HepG2 (cell line): ENCODE results near the gene AGAP1. TPM values are rescaled to one million over a fixed set of nuclear protein-coding genes. Genes with fewer than 3 reads are reported as not detected.

Experiments used
- ATAC-seq: fragments of 200-7000 bp; cut with Tn5 transposase; 3 replicates; pipeline ENCODE4 v1.9.1; 2020; ENCODE audit warnings: mild to moderate bottlenecking, moderate library complexity
- BruUV-seq: library from RNA; stranded (reverse); fragments of 400-500 nt; replicated peaks from 2 replicates; lab custom pipeline; 2021; lab: Mats Ljungman, UMichigan
- CTCF ChIA-PET: fragments of 300-600 bp; formaldehyde crosslinking; extraction: SDS; loops from one replicate; lab custom pipeline; 2021; ENCODE audit warnings: low total read pairs, inconsistent platforms, low intra/inter-chr PET ratio; lab: Yijun Ruan, JAX
- POLR2A ChIA-PET: fragments of 350-600 bp; sonication (Branson Sonifier 250); formaldehyde crosslinking; loops from one replicate; lab custom pipeline; 2020; ENCODE audit warnings: antibody characterized with exemption, inconsistent platforms; lab: Yijun Ruan, JAX
- DNase-seq: peaks from one replicate; pipeline ENCODE4 v3.0.0-alpha.2; 2015; ENCODE audit warnings: low spot score
- FAIRE-seq: peaks from 3 replicates; lab custom pipeline; 2011; peaks lifted over from hg19 to GRCh38; lab: Jason Lieb, UNC
- H2AFZ ChIP-seq: one replicate; pipeline ENCODE4 v1.6.1; 2011; ENCODE audit warnings: low read length, inconsistent platforms
- H3K27ac ChIP-seq: fragments of 300-600 bp; 3 replicates; pipeline ENCODE4 v1.8.0; 2011; ENCODE audit warnings: mixed run types, mild to moderate bottlenecking, mixed read lengths, low read length, inconsistent platforms; ENCODE audit not compliant: insufficient read depth; ENCODE audit errors: extremely low read length
- H3K27me3 ChIP-seq, 2 experiments: fragments of 200-600 bp in 1 of 2; 2 replicates in 1 of 2; 3 replicates in 1 of 2; pipeline versions ENCODE4 v1.6.0 to v1.8.0; 2011; ENCODE audit warnings: low read length in 2 of 2, mild to moderate bottlenecking in 2 of 2, moderate library complexity in 2 of 2, inconsistent platforms in 1 of 2; ENCODE audit not compliant: insufficient read depth in 2 of 2, control insufficient read depth in 1 of 2
- H3K36me3 ChIP-seq, 2 experiments: fragments of 200-600 bp in 1 of 2; replicated peaks in 1 of 2; 2 replicates in 1 of 2; 3 replicates in 1 of 2; pipeline versions ENCODE4 v1.5.1 to v1.8.0; 2011; ENCODE audit warnings: low read length in 2 of 2, inconsistent platforms in 1 of 2; ENCODE audit not compliant: insufficient read depth in 2 of 2, control insufficient read depth in 1 of 2
- H3K4me1 ChIP-seq: 2 replicates; pipeline ENCODE4 v1.5.1; 2012; ENCODE audit warnings: low read length, inconsistent platforms; ENCODE audit not compliant: insufficient read depth
- H3K4me2 ChIP-seq: 2 replicates; pipeline ENCODE4 v1.6.0; 2011; ENCODE audit warnings: low read depth, low read length, inconsistent platforms
- H3K4me3 ChIP-seq, 3 experiments: fragments of 200-600 bp in 1 of 3; sonication (generic), shearing (Covaris generic) in 1 of 3; replicated peaks in 1 of 3; 2 replicates each; pipeline ENCODE4 v1.5.1; 2011 to 2016; ENCODE audit warnings: low read length in 3 of 3, inconsistent platforms in 2 of 3, low read depth in 2 of 3, mild to moderate bottlenecking in 2 of 3, control low read depth in 1 of 3, mixed read lengths in 1 of 3; ENCODE audit not compliant: insufficient read depth in 1 of 3
- H3K79me2 ChIP-seq: one replicate; pipeline ENCODE4 v1.6.1; 2011; ENCODE audit warnings: low read length, inconsistent platforms; ENCODE audit not compliant: insufficient read depth
- H3K9ac ChIP-seq: 2 replicates; pipeline ENCODE4 v1.6.0; 2011; ENCODE audit warnings: mild to moderate bottlenecking, low read depth, low read length, inconsistent platforms; ENCODE audit not compliant: insufficient read depth
- H3K9me3 ChIP-seq: 2 replicates; pipeline ENCODE4 v1.5.1; 2012; ENCODE audit warnings: mild to moderate bottlenecking, low read length
- H4K20me1 ChIP-seq: 2 replicates; pipeline ENCODE4 v1.6.0; 2011; ENCODE audit warnings: inconsistent platforms, mild to moderate bottlenecking, low read length, moderate library complexity; ENCODE audit not compliant: insufficient read depth
- LCORL ChIP-seq, 2 experiments: fragments of 450-650 bp in 1 of 2; sonication (generic) in 1 of 2; formaldehyde crosslinking in 1 of 2; IDR thresholded peaks; 2 replicates each; pipeline versions ENCODE4 v1.5.0 to v1.6.1; 2017 to 2020; ENCODE audit warnings: antibody characterized with exemption in 1 of 2, missing genetic modification reagents in 1 of 2
- NPAS2 ChIP-seq: sonication (generic); formaldehyde crosslinking; IDR thresholded peaks from 2 replicates; pipeline ENCODE4 v1.8.0; 2022; ENCODE audit warnings: mild to moderate bottlenecking, missing genetic modification reagents, borderline replicate concordance
- NRL ChIP-seq: sonication (generic); formaldehyde crosslinking; IDR thresholded peaks from 2 replicates; pipeline ENCODE4 v1.5.0; 2020; ENCODE audit warnings: missing genetic modification reagents, mild to moderate bottlenecking, moderate library complexity, borderline replicate concordance
- RARA ChIP-seq: IDR thresholded peaks from 2 replicates; pipeline ENCODE4 v1.6.1; 2016; ENCODE audit warnings: missing genetic modification reagents, missing compliant biosample characterization
- ZBTB33 ChIP-seq: sonication (generic); formaldehyde crosslinking; IDR thresholded peaks from 2 replicates; pipeline ENCODE4 v1.4.0; 2020; ENCODE audit warnings: missing genetic modification reagents
- ZBTB42 ChIP-seq: sonication (generic); formaldehyde crosslinking; IDR thresholded peaks from 2 replicates; pipeline ENCODE4 v1.5.0; 2020; ENCODE audit warnings: mild to moderate bottlenecking, missing genetic modification reagents
- ZNF121 ChIP-seq: sonication (generic); formaldehyde crosslinking; IDR thresholded peaks from 2 replicates; pipeline ENCODE4 v1.5.0; 2020; ENCODE audit warnings: mild to moderate bottlenecking, missing genetic modification reagents
- ZNF3 ChIP-seq: IDR thresholded peaks from 2 replicates; pipeline ENCODE4 v1.7.0; 2017; ENCODE audit warnings: inconsistent platforms
- ZNF687 ChIP-seq: sonication (generic); formaldehyde crosslinking; IDR thresholded peaks from 2 replicates; pipeline ENCODE4 v1.5.1; 2020; ENCODE audit warnings: mild to moderate bottlenecking, missing genetic modification reagents, moderate library complexity
- ZNF704 ChIP-seq: sonication (generic); formaldehyde crosslinking; IDR thresholded peaks from 2 replicates; pipeline ENCODE4 v1.8.1; 2023; ENCODE audit warnings: mild to moderate bottlenecking, inconsistent platforms, moderate library complexity, missing genetic modification reagents, borderline replicate concordance
- ZNF720 ChIP-seq: sonication (generic); formaldehyde crosslinking; IDR thresholded peaks from 2 replicates; pipeline ENCODE4 v1.4.0; 2020; ENCODE audit warnings: missing genetic modification reagents
- WGBS: methylation state at CpG from one replicate; pipeline ENCODE4 v1.1.6; 2017; ENCODE audit warnings: low lambda C conversion rate; 5-methylcytosine and 5-hydroxymethylcytosine counted together
- in situ Hi-C: cut with HindIII; loops from 2 replicates; pipeline ENCODE4 v1.10.0; 2017; ENCODE audit warnings: low pct_unique_long_range_greater_than_20kb; ENCODE audit not compliant: extremely low pct_ligation_motif_present
- intact Hi-C: fragments of 100-400 bp; cut with micrococcal nuclease; formaldehyde crosslinking; loops from one replicate; pipeline ENCODE4 v1.10.0; 2022; ENCODE audit not compliant: unreplicated experiment
- polyA plus RNA-seq, 8 experiments: library from polyadenylated mRNA; depleted of rRNA in 3 of 8; stranded (reverse) in 7 of 8; unstranded in 1 of 8; fragments of >200 nt; fragmentation: Illumina TruSeq in 4 of 8; extraction: Trizol in 4 of 8; gene quantifications; 2 replicates each; pipeline versions ENCODE4 v1.2.1 to v1.2.3, GENCODE V29; 2011 to 2016; ENCODE audit warnings: low read depth in 4 of 8, missing spikeins in 1 of 8, mixed read lengths in 1 of 8; ENCODE audit not compliant: insufficient read depth in 1 of 8
- total RNA-seq, 5 experiments: library from RNA; depleted of rRNA; stranded (reverse); fragments of >200 nt; fragmentation: Illumina TruSeq; extraction: Trizol; gene quantifications; 2 replicates each; pipeline ENCODE4 v1.2.3, GENCODE V29; 2016; ENCODE audit warnings: low read depth in 1 of 5
- TF ChIP-seq, protein P1 (sequence below): sonication (generic); formaldehyde crosslinking; conservative IDR thresholded peaks from 2 replicates; pipeline ENCODE4 v1.8.0; 2022; ENCODE audit warnings: low read depth, missing genetic modification reagents

AGAP1 gene
- total and polyA plus RNA-seq, 2 of the 13 experiments (the other 11 are each of a cell fraction or from before 2014, with no cell fraction given): 21.2 to 32.7 TPM

GRCh38 chr2:236119003-236119402 is 625.2 kb downstream of the AGAP1 start (continued):
- no peak for TF ChIP-seq ZNF704
- TF ChIP-seq, all 625 proteins: peak for 0

DNA sequence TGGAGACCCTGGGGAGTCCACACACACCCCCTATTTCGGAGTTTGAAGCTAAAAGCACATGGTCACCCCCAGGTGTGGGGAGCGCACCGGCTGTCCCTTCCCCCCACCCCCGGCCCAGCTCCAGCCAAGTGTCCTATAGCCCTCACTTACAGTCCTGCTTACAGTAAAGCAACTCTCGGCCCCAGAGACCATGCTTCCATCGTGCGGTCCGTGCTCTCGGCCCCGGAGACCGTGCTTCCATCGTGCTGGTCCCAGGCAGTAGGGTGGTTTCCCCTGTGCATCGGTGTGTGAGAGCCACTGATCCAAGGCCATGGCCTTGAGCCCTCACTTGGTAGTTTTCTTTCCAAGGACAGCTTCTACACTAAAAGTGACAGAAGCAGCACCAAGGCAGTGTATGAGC is 625.6 kb downstream of the AGAP1 start:
- no peak overlapping the region for H2AFZ ChIP-seq
- H3K79me2 ChIP-seq: no peaks in the 10 kb centered on the region
- peaks cover 30% of the 10 kb centered on the region for H3K4me1 ChIP-seq
- ChIA-PET POLR2A (no interaction called here), CTCF (no interaction called here)
- no peak for TF ChIP-seq ZNF720
- peak; percentile 33; the same call in 1 of the 2 replicates for TF ChIP-seq RARA (CRISPR knock-in tag)
- peak; percentile 20; the same call in 1 of the 2 replicates for TF ChIP-seq ZNF687
- TF ChIP-seq ZBTB42 (CRISPR knock-in tag): no peak
- TF ChIP-seq NRL (CRISPR knock-in tag): 0 out of 2 replicates have a peak, but pooled peaks have one; percentile 18
- no peak for TF ChIP-seq NPAS2 (CRISPR knock-in tag)
- TF ChIP-seq, protein P1, sequence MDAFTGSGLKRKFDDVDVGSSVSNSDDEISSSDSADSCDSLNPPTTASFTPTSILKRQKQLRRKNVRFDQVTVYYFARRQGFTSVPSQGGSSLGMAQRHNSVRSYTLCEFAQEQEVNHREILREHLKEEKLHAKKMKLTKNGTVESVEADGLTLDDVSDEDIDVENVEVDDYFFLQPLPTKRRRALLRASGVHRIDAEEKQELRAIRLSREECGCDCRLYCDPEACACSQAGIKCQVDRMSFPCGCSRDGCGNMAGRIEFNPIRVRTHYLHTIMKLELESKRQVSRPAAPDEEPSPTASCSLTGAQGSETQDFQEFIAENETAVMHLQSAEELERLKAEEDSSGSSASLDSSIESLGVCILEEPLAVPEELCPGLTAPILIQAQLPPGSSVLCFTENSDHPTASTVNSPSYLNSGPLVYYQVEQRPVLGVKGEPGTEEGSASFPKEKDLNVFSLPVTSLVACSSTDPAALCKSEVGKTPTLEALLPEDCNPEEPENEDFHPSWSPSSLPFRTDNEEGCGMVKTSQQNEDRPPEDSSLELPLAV (CRISPR knock-in tag): no peak
- peak; percentile 49; the same call in 1 of the 2 replicates for TF ChIP-seq ZNF121 (CRISPR knock-in tag)
- no peak for TF ChIP-seq ZNF3 (CRISPR knock-in tag)
- TF ChIP-seq ZBTB33 (CRISPR knock-in tag): no peak
- no peak for TF ChIP-seq LCORL (IDR thresholded peaks at IDR 0.05)
- TF ChIP-seq LCORL (CRISPR knock-in tag; IDR thresholded peaks at IDR 0.05): no peak
- no peaks in the 10 kb centered on the region for H3K9me3 ChIP-seq
- H4K20me1 ChIP-seq: peaks cover 49% of the 10 kb centered on the region
- H3K27ac ChIP-seq: no peak overlapping the region
- peaks cover 2 to 15% of the 10 kb centered on the region in 2 experiments; a peak in 3 of 5 replicates for H3K36me3 ChIP-seq
- no TSS peak for BruUV-seq
- H3K4me3 ChIP-seq: no peak overlapping the region
- intact Hi-C loops: loop anchor here (10.0 kb wide), 1 partner anchor 105 kb away; no protein-coding TSS in a partner anchor
- ATAC-seq (no peak), FAIRE-seq (no peak), DNase-seq (no peak)
- 91% methylated on average over 13 of the region's 13 CpGs for WGBS
- no peak overlapping the region for H3K4me2 ChIP-seq
- H3K9ac ChIP-seq: no peak overlapping the region
- H3K27me3 ChIP-seq: no peaks in the 10 kb centered on the region; a peak in 1 of 5 replicates
- in situ Hi-C loops: no loop called here
